Endodermal cell (in vitro differentiated cells): ENCODE data around the gene EFNA5. TPM values are rescaled to one million over a fixed set of nuclear protein-coding genes. Genes with fewer than 3 reads are reported as not detected.

Source experiments
- DNase-seq: peaks from one replicate; pipeline ENCODE4 v3.0.0-alpha.2; 2017
- H3K27ac ChIP-seq: 2 replicates; pipeline ENCODE4 v1.5.1; 2013; ENCODE audit warnings: mild to moderate bottlenecking, low read depth, low read length, moderate library complexity
- H3K27me3 ChIP-seq: 2 replicates; pipeline ENCODE4 v1.6.1; 2013; ENCODE audit warnings: mild to moderate bottlenecking, low read length, moderate library complexity; ENCODE audit not compliant: insufficient read depth, control insufficient read depth, poor library complexity, severe bottlenecking
- H3K36me3 ChIP-seq: 2 replicates; pipeline ENCODE4 v1.7.0; 2013; ENCODE audit warnings: mild to moderate bottlenecking, low read length, moderate library complexity; ENCODE audit not compliant: control insufficient read depth, insufficient read depth
- H3K4me1 ChIP-seq: one replicate; pipeline ENCODE4 v1.7.0; 2013; ENCODE audit warnings: low read length; ENCODE audit not compliant: control insufficient read depth, insufficient read depth
- H3K4me3 ChIP-seq: 2 replicates; pipeline ENCODE4 v1.5.1; 2013; ENCODE audit warnings: mild to moderate bottlenecking, low read length, moderate library complexity
- H3K9ac ChIP-seq: 2 replicates; pipeline ENCODE4 v1.6.1; 2013; ENCODE audit warnings: mild to moderate bottlenecking, low read length, moderate library complexity; ENCODE audit not compliant: poor library complexity, severe bottlenecking; ENCODE audit errors: extremely low read depth
- H3K9me3 ChIP-seq: 2 replicates; pipeline ENCODE4 v1.6.1; 2013; ENCODE audit warnings: mild to moderate bottlenecking, low read length, moderate library complexity; ENCODE audit not compliant: control insufficient read depth
- H3K27ac Mint-ChIP-seq: 2 replicates; pipeline ENCODE4 v1.8.0; 2020; ENCODE audit warnings: mixed read lengths
- H3K27me3 Mint-ChIP-seq: 2 replicates; pipeline ENCODE4 v1.8.0; 2021; ENCODE audit warnings: mild to moderate bottlenecking, mixed read lengths; ENCODE audit not compliant: insufficient read depth
- H3K36me3 Mint-ChIP-seq: 2 replicates; pipeline ENCODE4 v1.8.0; 2020; ENCODE audit warnings: low read depth, mixed read lengths
- H3K4me1 Mint-ChIP-seq: 2 replicates; pipeline ENCODE4 v1.8.0; 2020; ENCODE audit warnings: mixed read lengths
- H3K4me3 Mint-ChIP-seq: 2 replicates; pipeline ENCODE4 v1.8.0; 2020; ENCODE audit warnings: mild to moderate bottlenecking, moderate library complexity, mixed read lengths
- H3K9me3 Mint-ChIP-seq: 2 replicates; pipeline ENCODE4 v1.8.0; 2020; ENCODE audit warnings: mild to moderate bottlenecking, mixed read lengths
- WGBS, 2 experiments: methylation state at CpG; one replicate each; pipeline versions ENCODE4 v1.1.5 to v1.1.7; 2013; ENCODE audit warnings: missing lambda C conversion rate in 2 of 2, mixed read lengths in 1 of 2; ENCODE audit not compliant: insufficient coverage in 1 of 2, insufficient read length in 1 of 2; 5-methylcytosine and 5-hydroxymethylcytosine counted together
- total RNA-seq, 2 donors: library from RNA; stranded (reverse); fragmentation: NEBNext Ultra II Directional in 1 of 2; extraction: Animal tissue kit (Norgen Biotek cat#: 25700) in 1 of 2; gene quantifications; 2 replicates in 1 of 2; 3 replicates in 1 of 2; pipeline ENCODE4 v1.2.1, GENCODE V29; 2021
- TF ChIP-seq, protein P1 (sequence below): fragments of 200-600 bp; sonication (generic); conservative IDR thresholded peaks from 2 replicates; pipeline ENCODE4 v1.5.0; 2021; ENCODE audit warnings: antibody characterized with exemption, mild to moderate bottlenecking

The EFNA5 gene
- total RNA-seq, 2 donors from 2014 or later = 53.3 to 63.1 TPM

DNA sequence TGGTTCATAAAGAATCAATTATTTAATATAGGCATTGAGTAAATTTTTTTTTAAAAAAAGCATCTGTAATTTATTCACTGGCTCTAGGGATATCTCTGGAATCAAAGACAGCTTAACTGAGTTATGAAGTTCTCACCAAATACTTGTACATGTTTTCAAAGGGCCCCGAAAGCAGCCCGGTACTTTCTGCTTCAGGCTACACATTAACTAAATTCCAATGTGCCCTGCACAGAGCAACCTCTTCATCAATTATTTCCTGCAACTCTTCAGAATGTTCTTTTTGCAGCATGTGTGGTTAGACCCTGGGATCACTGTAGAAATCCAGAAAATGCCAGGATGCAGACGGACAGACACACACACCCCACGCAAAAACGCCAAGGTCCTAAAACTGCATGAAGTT lies 209.0 kb downstream of the EFNA5 start:
- Histone ChIP-seq H3K9me3 (no peaks in the 10 kb centered on the region), H3K9ac (no peak overlapping the region), H3K27me3 (no peaks in the 10 kb centered on the region), H3K4me3 (no peak overlapping the region), H3K4me1 (peaks cover 22% of the 10 kb centered on the region), H3K36me3 (no peaks in the 10 kb centered on the region), H3K27ac (no peak overlapping the region)
- TF ChIP-seq, protein P1, sequence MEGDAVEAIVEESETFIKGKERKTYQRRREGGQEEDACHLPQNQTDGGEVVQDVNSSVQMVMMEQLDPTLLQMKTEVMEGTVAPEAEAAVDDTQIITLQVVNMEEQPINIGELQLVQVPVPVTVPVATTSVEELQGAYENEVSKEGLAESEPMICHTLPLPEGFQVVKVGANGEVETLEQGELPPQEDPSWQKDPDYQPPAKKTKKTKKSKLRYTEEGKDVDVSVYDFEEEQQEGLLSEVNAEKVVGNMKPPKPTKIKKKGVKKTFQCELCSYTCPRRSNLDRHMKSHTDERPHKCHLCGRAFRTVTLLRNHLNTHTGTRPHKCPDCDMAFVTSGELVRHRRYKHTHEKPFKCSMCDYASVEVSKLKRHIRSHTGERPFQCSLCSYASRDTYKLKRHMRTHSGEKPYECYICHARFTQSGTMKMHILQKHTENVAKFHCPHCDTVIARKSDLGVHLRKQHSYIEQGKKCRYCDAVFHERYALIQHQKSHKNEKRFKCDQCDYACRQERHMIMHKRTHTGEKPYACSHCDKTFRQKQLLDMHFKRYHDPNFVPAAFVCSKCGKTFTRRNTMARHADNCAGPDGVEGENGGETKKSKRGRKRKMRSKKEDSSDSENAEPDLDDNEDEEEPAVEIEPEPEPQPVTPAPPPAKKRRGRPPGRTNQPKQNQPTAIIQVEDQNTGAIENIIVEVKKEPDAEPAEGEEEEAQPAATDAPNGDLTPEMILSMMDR = no peak
- 94 to 100% methylated on average over 3 to 5 of the region's 5 CpGs for WGBS, 2 experiments
- no peaks in the 10 kb centered on the region for H3K27me3 Mint-ChIP-seq
- H3K36me3 Mint-ChIP-seq = no peaks in the 10 kb centered on the region
- H3K27ac Mint-ChIP-seq = no peak overlapping the region
- DNase-seq = no peak
- H3K4me1 Mint-ChIP-seq = peaks cover 56% of the 10 kb centered on the region
- no peaks in the 10 kb centered on the region for H3K9me3 Mint-ChIP-seq
- no peak overlapping the region for H3K4me3 Mint-ChIP-seq

DNA sequence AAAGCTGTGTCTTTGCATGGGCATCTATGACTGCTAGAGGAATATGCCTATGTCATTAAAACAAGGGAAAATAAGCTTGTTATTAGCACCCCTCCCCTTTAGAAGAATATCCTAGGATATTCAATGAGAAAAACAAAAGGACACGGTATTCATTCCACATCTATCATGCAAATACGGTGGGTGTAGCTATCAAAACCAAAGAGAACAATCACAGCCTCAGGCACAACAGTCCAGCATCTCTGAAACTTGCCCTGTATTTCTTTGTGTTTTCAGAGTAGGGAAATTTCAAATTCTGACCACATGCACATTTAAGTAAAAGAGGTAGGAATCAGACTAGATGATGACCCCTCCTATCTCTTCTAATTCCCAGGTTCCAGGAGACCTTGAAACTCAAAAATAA lies 209.9 kb downstream of the EFNA5 start:
- WGBS, 2 experiments = 51 to 57% methylated on average over 1 to 2 of the region's 2 CpGs
- Histone ChIP-seq H3K4me3 (no peak overlapping the region), H3K9ac (no peak overlapping the region), H3K36me3 (no peaks in the 10 kb centered on the region), H3K27ac (no peak overlapping the region), H3K27me3 (no peaks in the 10 kb centered on the region), H3K9me3 (no peaks in the 10 kb centered on the region), H3K4me1 (peaks cover 16% of the 10 kb centered on the region)
- TF ChIP-seq, protein P1 = no peak
- DNase-seq = no peak
- Mint-ChIP-seq H3K9me3 (no peaks in the 10 kb centered on the region), H3K27ac (no peak overlapping the region), H3K4me3 (no peak overlapping the region), H3K4me1 (peaks cover 56% of the 10 kb centered on the region), H3K36me3 (no peaks in the 10 kb centered on the region), H3K27me3 (no peaks in the 10 kb centered on the region)

DNA sequence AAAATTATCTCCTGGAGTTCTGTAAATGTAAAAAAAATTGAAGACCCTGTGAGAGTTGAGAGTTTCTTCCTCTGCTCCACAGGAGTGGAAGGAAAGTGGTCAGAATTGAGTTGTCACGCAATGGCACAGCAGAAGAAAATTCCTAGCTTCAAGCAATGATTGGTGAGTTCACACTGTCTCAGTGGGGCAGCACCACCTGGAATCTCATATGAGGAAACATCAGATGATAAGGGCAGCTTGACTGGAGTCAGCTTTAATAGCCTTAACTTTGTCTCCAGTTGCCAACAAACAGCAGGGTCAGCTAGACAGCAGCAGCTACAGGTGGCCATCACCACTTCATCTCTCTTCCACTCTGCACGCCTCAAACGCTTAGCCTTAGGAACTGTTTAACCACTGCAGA lies 211.1 kb downstream of the EFNA5 start:
- Histone ChIP-seq H3K4me3 (no peak overlapping the region), H3K4me1 (peaks cover 19% of the 10 kb centered on the region), H3K27me3 (no peaks in the 10 kb centered on the region), H3K27ac (no peak overlapping the region), H3K36me3 (no peaks in the 10 kb centered on the region), H3K9ac (no peak overlapping the region), H3K9me3 (no peaks in the 10 kb centered on the region)
- Mint-ChIP-seq H3K4me3 (no peak overlapping the region), H3K9me3 (no peaks in the 10 kb centered on the region), H3K27me3 (no peaks in the 10 kb centered on the region), H3K27ac (no peak overlapping the region), H3K4me1 (peaks cover 56% of the 10 kb centered on the region), H3K36me3 (no peaks in the 10 kb centered on the region)
- TF ChIP-seq, protein P1 = no peak
- DNase-seq = no peak
- 93 to 94% methylated on average over 3 of the region's 3 CpGs for WGBS, 2 experiments
